Transverse colon (tissue), 4 donors: ENCODE data around the gene CD244. TPM values are rescaled to one million over a fixed set of nuclear protein-coding genes. Genes with fewer than 3 reads are reported as not detected.
A peak's percentile ranks its signal among the peaks of the same experiment; 100 is the strongest.

Source experiments
- DNase-seq: peaks from one replicate; pipeline ENCODE4 v3.0.0-alpha.2; 2019
- H3K27ac ChIP-seq, 4 donors: fragments of 200-600 bp; sonication (generic); 2 replicates each; pipeline ENCODE4 v1.5.1; 2016 to 2018; ENCODE audit warnings: inconsistent platforms in 4 of 4
- H3K27me3 ChIP-seq: fragments of 200-600 bp; sonication (generic); 2 replicates; pipeline ENCODE4 v1.5.1; 2017; ENCODE audit warnings: inconsistent platforms
- H3K36me3 ChIP-seq, 4 donors: fragments of 200-600 bp; sonication (generic); 2 replicates each; pipeline ENCODE4 v1.5.1; 2017 to 2019; ENCODE audit warnings: inconsistent platforms in 4 of 4
- H3K4me1 ChIP-seq, 4 donors: fragments of 200-600 bp; sonication (generic); 2 replicates each; pipeline ENCODE4 v1.5.1; 2017 to 2020; ENCODE audit warnings: inconsistent platforms in 4 of 4
- H3K4me3 ChIP-seq, 4 donors: fragments of 200-600 bp; sonication (generic); 1 replicate in 1 of 4; 2 replicates in 3 of 4; pipeline versions ENCODE4 v1.5.1 to v1.6.1; 2017 to 2019; ENCODE audit warnings: inconsistent platforms in 4 of 4
- H3K9me3 ChIP-seq, 2 donors: fragments of 200-600 bp; sonication (generic); 2 replicates each; pipeline ENCODE4 v1.5.1; 2017 to 2019; ENCODE audit warnings: inconsistent platforms in 2 of 2
- CTCF ChIP-seq, 5 experiments: fragments of 200-600 bp in 3 of 5; fragments of 450-650 bp in 2 of 5; sonication (generic) in 3 of 5; IDR thresholded peaks; 1 replicate in 2 of 5; 2 replicates in 3 of 5; pipeline ENCODE4 v1.5.1; 2016 to 2017; ENCODE audit warnings: antibody characterized with exemption in 5 of 5, inconsistent platforms in 3 of 5, mild to moderate bottlenecking in 2 of 5, moderate library complexity in 1 of 5
- EP300 ChIP-seq: sonication (generic); formaldehyde crosslinking; IDR thresholded peaks from one replicate; pipeline ENCODE4 v1.6.1; 2017; ENCODE audit warnings: antibody characterized with exemption, low read depth
- POLR2A ChIP-seq: fragments of 450-650 bp; IDR thresholded peaks from one replicate; pipeline ENCODE4 v1.6.1; 2016; ENCODE audit warnings: antibody characterized with exemption, mild to moderate bottlenecking, moderate library complexity
- POLR2AphosphoS5 ChIP-seq, 3 donors: sonication (generic); formaldehyde crosslinking; IDR thresholded peaks; one replicate each; pipeline ENCODE4 v1.6.1; 2016; ENCODE audit warnings: antibody characterized with exemption in 3 of 3
- WGBS, 2 donors: methylation state at CpG; one replicate each; pipeline ENCODE4 v1.1.5; 2018; ENCODE audit warnings: low coverage in 1 of 2; 5-methylcytosine and 5-hydroxymethylcytosine counted together
- in situ Hi-C, 4 donors: fragments of 200-750 bp; cut with MboI; loops; one replicate each; pipeline versions ENCODE4 v1.15.0 to v1.15.1; 2017; ENCODE audit warnings: low sequenced_read_pairs in 3 of 4, low pct_ligation_motif_present in 1 of 4, low pct_unique_long_range_greater_than_20kb in 1 of 4
- intact Hi-C: fragments of 100-400 bp; cut with DNase I; formaldehyde crosslinking; loops from one replicate; pipeline ENCODE4 v1.15.1; 2023; ENCODE audit warnings: low total_unique reads
- total RNA-seq, 4 donors: library from RNA; depleted of rRNA; stranded (reverse); fragments of >200 nt; gene quantifications; one replicate each; pipeline ENCODE4 v1.1.0, GENCODE V29; 2016

Gene CD244
- total RNA-seq, 4 donors from 2014 or later = 0.48 to 0.55 TPM; not detected in 2

GRCh38 chr1:160855181-160855981, 7.3 kb downstream of the CD244 start:
- in situ Hi-C loops (no loop called here), intact Hi-C loops (no loop called here)
- WGBS, 2 donors = 65 to 69% methylated on average over 4 to 9 of the region's 9 CpGs
- H3K4me3 ChIP-seq = no peak overlapping the region
- TF ChIP-seq POLR2AphosphoS5 (IDR thresholded peaks at IDR 0.05) (no peak), POLR2A (no peak), CTCF (IDR thresholded peaks at IDR 0.05) (no peak), EP300 (no peak)
- no peaks in the 10 kb centered on the region for H3K27me3 ChIP-seq
- H3K27ac ChIP-seq = no peak overlapping the region
- H3K4me1 ChIP-seq = peaks cover 0 to 28% (median 12%) of the 10 kb centered on the region in 4 donors
- H3K9me3 ChIP-seq = no peaks in the 10 kb centered on the region
- DNase-seq = no peak
- no peaks in the 10 kb centered on the region for H3K36me3 ChIP-seq

GRCh38 chr1:160853754-160854153, 8.9 kb downstream of the CD244 start:
- no peak for TF ChIP-seq CTCF (IDR thresholded peaks at IDR 0.05)
- TF ChIP-seq POLR2A = no peak
- no peak for TF ChIP-seq EP300
- TF ChIP-seq POLR2AphosphoS5 (IDR thresholded peaks at IDR 0.05) = no peak
- no peak overlapping the region for H3K27ac ChIP-seq
- in situ Hi-C loops = no loop called here
- peaks cover 0 to 24% (median 12%) of the 10 kb centered on the region in 4 donors for H3K4me1 ChIP-seq
- H3K4me3 ChIP-seq = no peak overlapping the region
- intact Hi-C loops = no loop called here
- no peaks in the 10 kb centered on the region for H3K36me3 ChIP-seq
- DNase-seq = no peak
- H3K27me3 ChIP-seq = no peaks in the 10 kb centered on the region
- WGBS, 2 donors = 85 to 89% methylated on average over 2 of the region's 2 CpGs
- H3K9me3 ChIP-seq = no peaks in the 10 kb centered on the region

- H3K27me3 ChIP-seq = no peaks in the 10 kb centered on the region
- no peaks in the 10 kb centered on the region for H3K36me3 ChIP-seq
- intact Hi-C loops = no loop called here
- no peak for TF ChIP-seq CTCF (IDR thresholded peaks at IDR 0.05)
- WGBS, 2 donors = 88 to 95% methylated on average over 3 of the region's 3 CpGs
- H3K27ac ChIP-seq = no peak overlapping the region
- no peaks in the 10 kb centered on the region for H3K9me3 ChIP-seq
- H3K4me1 ChIP-seq = peaks cover 0 to 18% (median 8%) of the 10 kb centered on the region in 4 donors
- in situ Hi-C loops = no loop called here
- H3K4me3 ChIP-seq = no peak overlapping the region
- DNase-seq = no peak
Observed at GRCh38 chr1:160853014-160853413, 9.7 kb downstream of the CD244 start.

- no peaks in the 10 kb centered on the region for H3K36me3 ChIP-seq
- TF ChIP-seq CTCF (IDR thresholded peaks at IDR 0.05) = no peak
- TF ChIP-seq POLR2A = no peak
- no peak for TF ChIP-seq POLR2AphosphoS5 (IDR thresholded peaks at IDR 0.05)
- TF ChIP-seq EP300 = no peak
- DNase-seq = peak; percentile 32
- no peaks in the 10 kb centered on the region for H3K9me3 ChIP-seq
- WGBS, 2 donors = 59 to 73% methylated on average over 7 to 8 of the region's 8 CpGs
- H3K4me1 ChIP-seq = peaks cover 0 to 10% (median 4%) of the 10 kb centered on the region in 4 donors
- H3K27ac ChIP-seq = peak overlapping the region in 1 of 4 donors; percentile 25
- H3K27me3 ChIP-seq = no peaks in the 10 kb centered on the region
- intact Hi-C loops (no loop called here), in situ Hi-C loops (no loop called here)
- no peak overlapping the region for H3K4me3 ChIP-seq
Observed at GRCh38 chr1:160850993-160851392, 11.7 kb downstream of the CD244 start.
